Thyroid gland (tissue), 4 donors: ENCODE data around the gene ZNF778.

Experiments used
- CTCF ChIP-seq, 6 experiments: fragments of 200-600 bp in 3 of 6; fragments of 450-650 bp in 3 of 6; sonication (generic) in 3 of 6; IDR thresholded peaks; one replicate each; pipeline ENCODE4 v1.5.1; 2016 to 2019; ENCODE audit warnings: antibody characterized with exemption in 6 of 6, mild to moderate bottlenecking in 2 of 6, inconsistent platforms in 1 of 6, moderate library complexity in 1 of 6
- POLR2A ChIP-seq, 2 donors: fragments of 450-650 bp; IDR thresholded peaks; one replicate each; pipeline ENCODE4 v1.6.1; 2017; ENCODE audit warnings: antibody characterized with exemption in 2 of 2, mild to moderate bottlenecking in 2 of 2, moderate library complexity in 1 of 2

GRCh38 chr16:89169778-89170177, 47.7 kb upstream of the ZNF778 start:
- TF ChIP-seq CTCF (IDR thresholded peaks at IDR 0.05) (no peak), POLR2A (IDR thresholded peaks at IDR 0.05) (no peak)
